GM19397 (cell line): ENCODE measurements around the gene CNOT4.

Experiments used
- ATAC-seq: cut with Tn5 transposase; IDR thresholded peaks from one replicate; pipeline ENCODE4 v1.9.1; 2021; ENCODE audit warnings: mild to moderate bottlenecking, moderate library complexity; ENCODE audit not compliant: unreplicated experiment

The CNOT4 gene

GRCh38 chr7:135409845-135410542, 99.9 kb downstream of the CNOT4 start:
- no peak for ATAC-seq

DNA sequence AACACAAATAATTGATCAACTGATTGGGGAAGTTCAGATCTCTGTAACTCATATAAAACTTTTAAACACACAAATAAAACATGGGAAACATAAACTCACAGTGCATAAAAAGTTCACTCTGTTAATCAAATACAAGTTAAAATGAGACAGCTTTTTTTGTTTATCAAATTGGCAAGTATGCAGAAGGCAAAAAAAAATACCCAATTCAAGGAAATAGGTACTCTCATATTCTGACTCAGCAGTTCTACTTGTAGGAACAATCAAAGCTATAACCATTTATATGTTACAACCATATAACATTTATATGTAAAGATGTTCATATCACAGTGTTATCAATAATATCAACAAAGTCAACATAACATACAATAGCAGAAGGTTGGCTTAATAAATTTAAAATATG, 102.0 kb downstream of the CNOT4 start:
- no peak for ATAC-seq

DNA sequence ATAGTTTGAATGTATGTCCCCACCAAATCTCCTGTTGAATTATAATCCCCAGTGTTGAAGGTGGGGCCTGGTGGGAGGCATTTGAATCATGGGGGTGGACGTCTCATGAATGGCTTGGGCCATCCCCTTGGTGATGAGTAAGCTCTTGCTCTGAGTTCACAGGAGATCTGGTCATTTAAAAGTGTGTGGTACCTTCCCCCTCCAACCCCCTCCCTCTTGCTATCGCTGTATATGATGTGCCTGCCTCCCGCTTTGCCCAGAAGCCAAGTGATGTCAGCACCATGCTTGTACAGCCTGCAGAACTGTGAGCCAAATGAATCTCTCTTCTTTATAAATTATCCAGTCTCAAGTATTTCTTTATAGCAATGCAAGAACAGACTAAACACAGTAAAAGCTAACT, 103.0 kb downstream of the CNOT4 start:
- no peak for ATAC-seq

DNA sequence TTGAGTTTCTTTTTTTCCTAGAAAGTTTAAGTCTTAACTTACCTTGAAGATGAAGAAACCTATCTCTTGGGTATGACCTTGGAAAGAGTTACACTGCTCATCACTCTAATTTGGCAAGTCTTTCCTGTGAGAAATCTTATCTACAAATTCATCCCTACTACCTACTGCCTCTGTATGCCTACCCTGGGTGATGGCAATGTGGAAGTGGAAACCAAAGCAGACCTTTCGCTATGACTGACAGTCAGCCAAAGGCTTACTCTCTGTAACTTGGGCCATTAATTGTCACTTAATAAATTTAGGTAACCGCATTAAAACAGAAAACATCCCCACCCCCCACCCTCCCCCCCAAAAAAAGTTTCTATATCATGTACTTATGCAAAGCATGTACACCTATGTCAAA, 103.9 kb downstream of the CNOT4 start:
- ATAC-seq, result no peak

DNA sequence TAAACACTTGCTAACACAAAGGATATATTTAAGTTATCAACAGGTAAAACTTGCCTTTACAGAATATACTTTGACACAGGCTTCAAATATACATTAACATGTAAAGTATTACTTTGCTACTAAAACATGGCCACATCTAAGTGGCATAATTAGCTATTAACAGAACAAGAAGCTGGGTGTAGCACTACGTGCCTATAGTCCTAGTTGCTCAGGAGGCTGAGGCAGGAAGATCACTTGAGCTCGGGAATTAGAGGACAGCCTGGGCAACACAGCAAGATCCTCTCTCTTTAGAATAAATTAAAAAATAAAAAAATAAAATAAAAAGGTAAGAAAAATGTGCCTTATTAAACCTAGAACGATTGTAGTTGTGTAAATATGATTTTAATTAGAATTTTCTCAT, 106.6 kb downstream of the CNOT4 start:
- no peak for ATAC-seq

GRCh38 chr7:135397689-135398088, 112.2 kb downstream of the CNOT4 start:
- no peak for ATAC-seq

- ATAC-seq, result no peak
Observed at GRCh38 chr7:135392701-135393100, 117.2 kb downstream of the CNOT4 start.

DNA sequence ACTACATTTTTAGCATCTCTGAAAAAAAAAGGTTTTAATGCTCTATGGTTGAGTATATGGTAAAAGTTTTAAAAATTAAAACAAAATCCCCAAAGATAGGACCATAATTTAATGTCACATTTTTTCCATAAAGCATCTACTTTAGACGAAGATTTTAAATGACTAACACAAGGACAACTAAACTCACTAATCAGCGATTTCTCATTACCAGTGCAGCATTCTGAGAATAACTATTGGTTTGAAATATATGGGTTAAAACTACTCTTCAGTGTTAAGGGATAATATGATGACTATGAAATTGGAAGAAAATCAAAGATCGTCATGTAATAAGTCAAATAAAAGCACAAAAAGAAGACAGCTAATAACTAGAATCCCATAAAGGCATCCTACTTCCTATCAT, 118.4 kb downstream of the CNOT4 start:
- no peak for ATAC-seq

GRCh38 chr7:135390829-135391228, 119.1 kb downstream of the CNOT4 start:
- no peak for ATAC-seq

DNA sequence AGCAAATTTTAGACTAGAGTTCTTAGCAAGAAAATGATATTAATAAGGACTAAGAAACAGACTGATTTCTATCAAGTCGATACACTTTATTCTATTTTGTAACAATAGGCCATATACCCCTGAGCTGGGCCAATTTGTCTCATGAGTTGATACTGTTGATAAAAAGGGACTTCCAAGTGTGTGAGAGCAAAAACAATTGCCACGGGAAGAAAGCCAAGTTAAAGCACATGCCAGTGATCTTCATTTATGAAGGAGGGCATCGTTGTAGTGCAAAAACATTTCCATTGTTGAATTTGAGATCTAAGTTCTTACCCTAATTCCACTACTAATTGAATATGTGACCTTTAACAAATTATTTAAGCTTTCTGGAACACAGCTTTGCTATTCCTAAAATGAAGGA, 119.9 kb downstream of the CNOT4 start:
- no peak for ATAC-seq

- no peak for ATAC-seq
Observed at GRCh38 chr7:135388616-135389015, 121.3 kb downstream of the CNOT4 start.

DNA sequence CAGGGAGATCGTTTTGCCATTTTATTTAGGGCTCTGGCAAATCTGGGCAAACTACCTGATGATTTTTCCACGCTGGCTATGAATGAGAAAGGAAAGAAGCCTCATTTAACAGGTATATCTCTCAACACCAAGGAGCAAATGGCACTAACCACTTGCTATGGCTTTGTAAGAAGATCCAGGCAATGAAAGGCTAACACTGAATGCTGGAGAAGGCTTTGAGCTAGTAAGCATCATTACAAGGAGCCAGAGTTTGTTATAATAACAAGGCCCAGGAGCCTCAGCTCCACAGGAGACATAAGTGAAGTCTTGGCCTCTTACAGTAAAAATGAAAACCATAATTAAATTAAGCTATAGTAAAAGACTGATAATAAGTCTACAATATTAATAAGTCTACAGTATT, 123.1 kb downstream of the CNOT4 start:
- ATAC-seq, result no peak

DNA sequence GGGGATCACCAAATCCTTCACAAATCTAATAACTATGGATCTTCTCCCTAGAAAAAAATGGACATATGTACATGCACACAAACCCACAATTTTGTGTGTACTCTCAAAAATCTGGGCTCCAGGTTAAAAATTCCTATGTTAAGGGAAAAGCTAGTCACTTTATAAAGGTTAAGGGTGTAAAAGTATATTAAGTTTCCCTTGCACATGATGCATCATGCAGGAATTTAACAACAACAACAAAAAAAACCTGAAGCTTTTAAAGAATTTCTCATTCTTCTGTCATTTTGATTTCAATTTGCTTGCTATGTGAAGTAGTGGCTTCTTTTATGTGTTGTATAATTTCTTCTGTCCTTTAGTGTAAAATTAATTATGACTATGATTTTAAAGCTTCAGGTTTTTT, 123.7 kb downstream of the CNOT4 start:
- ATAC-seq, result no peak

- no peak for ATAC-seq
Observed at GRCh38 chr7:135385209-135385608, 124.7 kb downstream of the CNOT4 start.

GRCh38 chr7:135383525-135384175, 126.3 kb downstream of the CNOT4 start:
- no peak for ATAC-seq

- ATAC-seq, result no peak
Observed at GRCh38 chr7:135382173-135382572, 127.7 kb downstream of the CNOT4 start.

GRCh38 chr7:135381369-135381768, 128.5 kb downstream of the CNOT4 start:
- no peak for ATAC-seq

DNA sequence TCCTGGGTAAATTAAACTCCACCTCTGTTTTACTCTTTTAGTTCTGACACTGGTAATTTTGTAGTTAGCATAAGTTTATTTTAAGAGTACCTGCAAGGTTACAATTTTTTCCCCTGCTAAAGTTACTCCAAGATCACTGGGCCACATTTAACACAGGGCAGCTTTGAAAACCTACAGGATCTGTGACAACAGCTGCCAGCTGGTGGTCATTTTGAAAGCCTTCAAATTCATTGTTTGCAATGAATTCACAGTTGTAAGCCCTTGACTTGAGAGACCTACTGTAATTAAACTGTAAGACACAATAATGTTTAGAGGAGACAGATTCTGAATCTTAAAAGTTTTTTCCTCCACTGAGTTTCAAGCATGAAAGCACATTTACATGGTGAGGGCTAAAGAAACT, 129.6 kb downstream of the CNOT4 start:
- ATAC-seq, result no peak

- ATAC-seq, result no peak
Observed at GRCh38 chr7:135377171-135377570, 132.7 kb downstream of the CNOT4 start.

- no peak for ATAC-seq
Observed at GRCh38 chr7:135375908-135376699, 133.8 kb downstream of the CNOT4 start.

DNA sequence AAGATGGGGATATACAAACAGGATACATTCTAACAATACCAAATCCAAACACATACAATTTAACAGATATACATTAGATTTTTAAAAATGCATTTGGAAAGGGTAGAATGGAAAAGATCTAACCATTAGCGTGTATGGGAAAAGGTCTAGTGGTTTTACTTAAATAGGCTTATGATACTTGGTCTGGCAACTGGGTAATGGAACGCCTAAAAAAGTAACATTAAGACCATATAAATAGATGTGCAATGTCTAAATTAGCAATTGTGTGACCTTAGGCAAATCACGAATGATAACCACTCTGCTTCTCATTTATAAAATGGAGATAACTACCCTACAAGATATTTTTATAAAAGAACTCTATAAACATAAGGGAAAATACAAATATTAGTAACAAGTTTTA, 135.2 kb downstream of the CNOT4 start:
- ATAC-seq, result no peak

GRCh38 chr7:135372222-135372621, 137.7 kb downstream of the CNOT4 start:
- ATAC-seq, result no peak
